H1 (cell line): Measurements from ENCODE around the gene ITPR1. TPM values are rescaled to one million over a fixed set of nuclear protein-coding genes. Genes with fewer than 3 reads are reported as not detected.

ENCODE experiments used
- BACH1 ChIP-seq: IDR thresholded peaks from 2 replicates; pipeline ENCODE4 v1.6.1; 2012; ENCODE audit warnings: low read length, improper control_type of control experiment
- JUN ChIP-seq: IDR thresholded peaks from 2 replicates; pipeline ENCODE4 v1.6.1; 2011; ENCODE audit warnings: low read depth, mild to moderate bottlenecking, improper control_type of control experiment, low read length
- JUND ChIP-seq: IDR thresholded peaks from 2 replicates; pipeline ENCODE4 v1.6.1; 2011; ENCODE audit warnings: mild to moderate bottlenecking, improper control_type of control experiment, low read length
- NRF1 ChIP-seq: IDR thresholded peaks from 2 replicates; pipeline ENCODE4 v1.6.1; 2011; ENCODE audit warnings: mild to moderate bottlenecking, low read depth, low read length, improper control_type of control experiment
- POLR2AphosphoS5 ChIP-seq: IDR thresholded peaks from 2 replicates; pipeline ENCODE4 v1.6.1; 2011; ENCODE audit warnings: low read depth, low read length
- RAD21 ChIP-seq, 2 experiments: IDR thresholded peaks in 1 of 2; conservative IDR thresholded peaks in 1 of 2; 2 replicates each; pipeline ENCODE4 v1.6.1; 2011; ENCODE audit warnings: low read depth in 2 of 2, low read length in 2 of 2, improper control_type of control experiment in 1 of 2, inconsistent platforms in 1 of 2, mild to moderate bottlenecking in 1 of 2, moderate library complexity in 1 of 2
- SUZ12 ChIP-seq: fragments of 200-600 bp; sonication (generic); IDR thresholded peaks from 2 replicates; pipeline ENCODE4 v1.6.1; 2012; ENCODE audit warnings: mild to moderate bottlenecking, inconsistent platforms, low read length, moderate library complexity, mixed read lengths
- TAF1 ChIP-seq: IDR thresholded peaks from 2 replicates; pipeline ENCODE4 v1.6.1; 2011; ENCODE audit warnings: mild to moderate bottlenecking, low read depth, low read length
- polyA plus RNA-seq, 7 experiments: library from polyadenylated mRNA; depleted of rRNA in 3 of 7; stranded (reverse) in 5 of 7; unstranded in 2 of 7; fragments of >200 nt in 5 of 7; fragments of 200-250 nt in 2 of 7; gene quantifications; 1 replicate in 5 of 7; 2 replicates in 1 of 7; 4 replicates in 1 of 7; pipeline versions ENCODE4 v1.2.1 to v1.2.3, GENCODE V29; 2011 to 2013; ENCODE audit warnings: missing spikeins in 2 of 7, mixed read lengths in 2 of 7
- total RNA-seq: library from RNA; stranded (reverse); fragmentation: NEBNext Ultra II Directional; extraction: Animal tissue kit (Norgen Biotek cat#: 25700); gene quantifications from 2 replicates; pipeline ENCODE4 v1.2.1, GENCODE V29; 2021
- TF ChIP-seq, protein P1 (sequence below): fragments of 300-600 bp; sonication (generic); IDR thresholded peaks from 2 replicates; pipeline ENCODE4 v1.7.1; 2012; ENCODE audit warnings: low read length, moderate library complexity, mild to moderate bottlenecking, inconsistent platforms; ENCODE audit not compliant: insufficient replicate concordance
- TF ChIP-seq, protein P2 (sequence below): IDR thresholded peaks from 2 replicates; pipeline ENCODE4 v1.6.1; 2011; ENCODE audit warnings: low read length, improper control_type of control experiment

ITPR1 gene
- total and polyA plus RNA-seq, 2 of the 8 experiments (the other 6 are each of a cell fraction or from before 2014, with no cell fraction given) = 2.5 to 16.3 TPM

GRCh38 chr3:4763604-4764247 is 270.6 kb downstream of the ITPR1 start (continued):
- TF ChIP-seq, protein P1, sequence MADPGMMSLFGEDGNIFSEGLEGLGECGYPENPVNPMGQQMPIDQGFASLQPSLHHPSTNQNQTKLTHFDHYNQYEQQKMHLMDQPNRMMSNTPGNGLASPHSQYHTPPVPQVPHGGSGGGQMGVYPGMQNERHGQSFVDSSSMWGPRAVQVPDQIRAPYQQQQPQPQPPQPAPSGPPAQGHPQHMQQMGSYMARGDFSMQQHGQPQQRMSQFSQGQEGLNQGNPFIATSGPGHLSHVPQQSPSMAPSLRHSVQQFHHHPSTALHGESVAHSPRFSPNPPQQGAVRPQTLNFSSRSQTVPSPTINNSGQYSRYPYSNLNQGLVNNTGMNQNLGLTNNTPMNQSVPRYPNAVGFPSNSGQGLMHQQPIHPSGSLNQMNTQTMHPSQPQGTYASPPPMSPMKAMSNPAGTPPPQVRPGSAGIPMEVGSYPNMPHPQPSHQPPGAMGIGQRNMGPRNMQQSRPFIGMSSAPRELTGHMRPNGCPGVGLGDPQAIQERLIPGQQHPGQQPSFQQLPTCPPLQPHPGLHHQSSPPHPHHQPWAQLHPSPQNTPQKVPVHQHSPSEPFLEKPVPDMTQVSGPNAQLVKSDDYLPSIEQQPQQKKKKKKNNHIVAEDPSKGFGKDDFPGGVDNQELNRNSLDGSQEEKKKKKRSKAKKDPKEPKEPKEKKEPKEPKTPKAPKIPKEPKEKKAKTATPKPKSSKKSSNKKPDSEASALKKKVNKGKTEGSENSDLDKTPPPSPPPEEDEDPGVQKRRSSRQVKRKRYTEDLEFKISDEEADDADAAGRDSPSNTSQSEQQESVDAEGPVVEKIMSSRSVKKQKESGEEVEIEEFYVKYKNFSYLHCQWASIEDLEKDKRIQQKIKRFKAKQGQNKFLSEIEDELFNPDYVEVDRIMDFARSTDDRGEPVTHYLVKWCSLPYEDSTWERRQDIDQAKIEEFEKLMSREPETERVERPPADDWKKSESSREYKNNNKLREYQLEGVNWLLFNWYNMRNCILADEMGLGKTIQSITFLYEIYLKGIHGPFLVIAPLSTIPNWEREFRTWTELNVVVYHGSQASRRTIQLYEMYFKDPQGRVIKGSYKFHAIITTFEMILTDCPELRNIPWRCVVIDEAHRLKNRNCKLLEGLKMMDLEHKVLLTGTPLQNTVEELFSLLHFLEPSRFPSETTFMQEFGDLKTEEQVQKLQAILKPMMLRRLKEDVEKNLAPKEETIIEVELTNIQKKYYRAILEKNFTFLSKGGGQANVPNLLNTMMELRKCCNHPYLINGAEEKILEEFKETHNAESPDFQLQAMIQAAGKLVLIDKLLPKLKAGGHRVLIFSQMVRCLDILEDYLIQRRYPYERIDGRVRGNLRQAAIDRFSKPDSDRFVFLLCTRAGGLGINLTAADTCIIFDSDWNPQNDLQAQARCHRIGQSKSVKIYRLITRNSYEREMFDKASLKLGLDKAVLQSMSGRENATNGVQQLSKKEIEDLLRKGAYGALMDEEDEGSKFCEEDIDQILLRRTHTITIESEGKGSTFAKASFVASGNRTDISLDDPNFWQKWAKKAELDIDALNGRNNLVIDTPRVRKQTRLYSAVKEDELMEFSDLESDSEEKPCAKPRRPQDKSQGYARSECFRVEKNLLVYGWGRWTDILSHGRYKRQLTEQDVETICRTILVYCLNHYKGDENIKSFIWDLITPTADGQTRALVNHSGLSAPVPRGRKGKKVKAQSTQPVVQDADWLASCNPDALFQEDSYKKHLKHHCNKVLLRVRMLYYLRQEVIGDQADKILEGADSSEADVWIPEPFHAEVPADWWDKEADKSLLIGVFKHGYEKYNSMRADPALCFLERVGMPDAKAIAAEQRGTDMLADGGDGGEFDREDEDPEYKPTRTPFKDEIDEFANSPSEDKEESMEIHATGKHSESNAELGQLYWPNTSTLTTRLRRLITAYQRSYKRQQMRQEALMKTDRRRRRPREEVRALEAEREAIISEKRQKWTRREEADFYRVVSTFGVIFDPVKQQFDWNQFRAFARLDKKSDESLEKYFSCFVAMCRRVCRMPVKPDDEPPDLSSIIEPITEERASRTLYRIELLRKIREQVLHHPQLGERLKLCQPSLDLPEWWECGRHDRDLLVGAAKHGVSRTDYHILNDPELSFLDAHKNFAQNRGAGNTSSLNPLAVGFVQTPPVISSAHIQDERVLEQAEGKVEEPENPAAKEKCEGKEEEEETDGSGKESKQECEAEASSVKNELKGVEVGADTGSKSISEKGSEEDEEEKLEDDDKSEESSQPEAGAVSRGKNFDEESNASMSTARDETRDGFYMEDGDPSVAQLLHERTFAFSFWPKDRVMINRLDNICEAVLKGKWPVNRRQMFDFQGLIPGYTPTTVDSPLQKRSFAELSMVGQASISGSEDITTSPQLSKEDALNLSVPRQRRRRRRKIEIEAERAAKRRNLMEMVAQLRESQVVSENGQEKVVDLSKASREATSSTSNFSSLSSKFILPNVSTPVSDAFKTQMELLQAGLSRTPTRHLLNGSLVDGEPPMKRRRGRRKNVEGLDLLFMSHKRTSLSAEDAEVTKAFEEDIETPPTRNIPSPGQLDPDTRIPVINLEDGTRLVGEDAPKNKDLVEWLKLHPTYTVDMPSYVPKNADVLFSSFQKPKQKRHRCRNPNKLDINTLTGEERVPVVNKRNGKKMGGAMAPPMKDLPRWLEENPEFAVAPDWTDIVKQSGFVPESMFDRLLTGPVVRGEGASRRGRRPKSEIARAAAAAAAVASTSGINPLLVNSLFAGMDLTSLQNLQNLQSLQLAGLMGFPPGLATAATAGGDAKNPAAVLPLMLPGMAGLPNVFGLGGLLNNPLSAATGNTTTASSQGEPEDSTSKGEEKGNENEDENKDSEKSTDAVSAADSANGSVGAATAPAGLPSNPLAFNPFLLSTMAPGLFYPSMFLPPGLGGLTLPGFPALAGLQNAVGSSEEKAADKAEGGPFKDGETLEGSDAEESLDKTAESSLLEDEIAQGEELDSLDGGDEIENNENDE = no peak
- no peak for TF ChIP-seq RAD21 (IDR thresholded peaks at IDR 0.05 in 1 of 2, conservative IDR thresholded peaks at IDR 0.05 in 1 of 2; ENCODE audit: low read depth in 2 of 2, low read length in 2 of 2)
- no peak for TF ChIP-seq JUN
- TF ChIP-seq TAF1 = no peak
- no peak for TF ChIP-seq JUND
- TF ChIP-seq SUZ12 = no peak
- TF ChIP-seq POLR2AphosphoS5 = no peak
- no peak for TF ChIP-seq NRF1
- TF ChIP-seq, protein P2, sequence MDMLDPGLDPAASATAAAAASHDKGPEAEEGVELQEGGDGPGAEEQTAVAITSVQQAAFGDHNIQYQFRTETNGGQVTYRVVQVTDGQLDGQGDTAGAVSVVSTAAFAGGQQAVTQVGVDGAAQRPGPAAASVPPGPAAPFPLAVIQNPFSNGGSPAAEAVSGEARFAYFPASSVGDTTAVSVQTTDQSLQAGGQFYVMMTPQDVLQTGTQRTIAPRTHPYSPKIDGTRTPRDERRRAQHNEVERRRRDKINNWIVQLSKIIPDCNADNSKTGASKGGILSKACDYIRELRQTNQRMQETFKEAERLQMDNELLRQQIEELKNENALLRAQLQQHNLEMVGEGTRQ = no peak
- no peak for TF ChIP-seq BACH1
